Activated CD8-positive, alpha-beta memory T cell treated with anti-CD3 and anti-CD28 coated beads, Interleukin-2, amount 50 U/mL, for 48 hours (primary cell): ENCODE results near the gene BMP2.

Source experiments
- DNase-seq: peaks from one replicate; pipeline ENCODE4 v3.0.0-alpha.2; 2020

Gene BMP2

DNA sequence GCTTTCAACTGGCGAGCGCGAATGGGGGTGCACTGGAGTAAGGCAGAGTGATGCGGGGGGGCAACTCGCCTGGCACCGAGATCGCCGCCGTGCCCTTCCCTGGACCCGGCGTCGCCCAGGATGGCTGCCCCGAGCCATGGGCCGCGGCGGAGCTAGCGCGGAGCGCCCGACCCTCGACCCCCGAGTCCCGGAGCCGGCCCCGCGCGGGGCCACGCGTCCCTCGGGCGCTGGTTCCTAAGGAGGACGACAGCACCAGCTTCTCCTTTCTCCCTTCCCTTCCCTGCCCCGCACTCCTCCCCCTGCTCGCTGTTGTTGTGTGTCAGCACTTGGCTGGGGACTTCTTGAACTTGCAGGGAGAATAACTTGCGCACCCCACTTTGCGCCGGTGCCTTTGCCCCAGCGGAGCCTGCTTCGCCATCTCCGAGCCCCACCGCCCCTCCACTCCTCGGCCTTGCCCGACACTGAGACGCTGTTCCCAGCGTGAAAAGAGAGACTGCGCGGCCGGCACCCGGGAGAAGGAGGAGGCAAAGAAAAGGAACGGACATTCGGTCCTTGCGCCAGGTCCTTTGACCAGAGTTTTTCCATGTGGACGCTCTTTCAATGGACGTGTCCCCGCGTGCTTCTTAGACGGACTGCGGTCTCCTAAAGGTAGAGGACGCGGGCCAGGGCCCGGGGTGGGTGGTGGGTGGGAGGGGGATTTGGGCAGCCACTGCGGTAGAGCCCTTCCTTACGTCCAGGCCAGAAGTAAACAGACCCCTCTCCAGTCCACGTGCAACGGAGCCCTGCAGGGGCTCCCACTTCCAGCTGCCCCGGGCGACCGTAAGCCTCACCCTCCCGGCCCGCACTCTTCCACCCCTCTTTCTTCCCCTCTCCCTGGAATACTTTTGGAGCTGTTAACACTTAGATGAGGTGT, 998 bp downstream of the BMP2 start:
- DNase-seq, result peak; percentile 47

DNA sequence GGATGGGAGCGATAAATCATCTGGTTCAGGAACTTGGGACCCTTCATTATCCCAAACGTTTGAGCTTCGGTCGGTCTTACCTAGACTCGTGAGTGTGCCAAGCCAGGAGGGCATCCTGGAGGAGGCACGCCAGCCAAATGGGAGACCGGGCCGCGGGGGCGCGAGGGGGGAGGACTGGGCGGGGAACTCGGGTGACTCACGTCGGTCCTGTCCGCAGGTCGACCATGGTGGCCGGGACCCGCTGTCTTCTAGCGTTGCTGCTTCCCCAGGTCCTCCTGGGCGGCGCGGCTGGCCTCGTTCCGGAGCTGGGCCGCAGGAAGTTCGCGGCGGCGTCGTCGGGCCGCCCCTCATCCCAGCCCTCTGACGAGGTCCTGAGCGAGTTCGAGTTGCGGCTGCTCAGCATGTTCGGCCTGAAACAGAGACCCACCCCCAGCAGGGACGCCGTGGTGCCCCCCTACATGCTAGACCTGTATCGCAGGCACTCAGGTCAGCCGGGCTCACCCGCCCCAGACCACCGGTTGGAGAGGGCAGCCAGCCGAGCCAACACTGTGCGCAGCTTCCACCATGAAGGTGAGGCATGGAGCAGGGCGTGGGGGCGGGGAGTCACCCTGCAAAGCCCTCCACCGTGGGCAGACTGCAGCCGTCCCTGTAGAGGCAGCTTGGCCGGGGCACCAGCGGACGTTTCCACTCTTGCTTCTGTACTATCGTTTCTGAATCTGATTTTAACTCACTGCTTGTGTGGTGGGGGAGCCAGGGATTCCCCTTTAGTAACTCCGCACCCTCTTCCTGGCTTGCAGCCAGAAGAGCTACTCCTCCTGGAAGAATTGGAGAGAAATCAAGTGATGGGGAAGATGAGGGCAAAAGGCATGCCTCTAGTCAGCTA, 2.7 kb downstream of the BMP2 start:
- no peak for DNase-seq

DNA sequence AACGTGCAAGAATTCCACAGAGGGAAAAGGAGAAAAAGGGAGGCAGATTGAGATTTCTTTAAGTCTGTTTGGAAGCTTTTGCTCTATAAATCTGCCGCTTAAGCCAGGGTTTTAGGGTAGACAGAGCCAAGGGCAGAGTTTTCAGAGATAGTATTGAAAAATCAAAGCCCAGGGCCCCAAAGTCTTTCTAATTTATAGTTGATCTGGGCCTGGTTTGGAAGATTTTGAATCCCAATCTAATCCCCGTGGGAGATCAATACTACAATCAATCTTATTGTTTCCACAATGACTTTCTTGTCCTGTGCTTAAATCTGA, 3.3 kb downstream of the BMP2 start:
- no peak for DNase-seq

DNA sequence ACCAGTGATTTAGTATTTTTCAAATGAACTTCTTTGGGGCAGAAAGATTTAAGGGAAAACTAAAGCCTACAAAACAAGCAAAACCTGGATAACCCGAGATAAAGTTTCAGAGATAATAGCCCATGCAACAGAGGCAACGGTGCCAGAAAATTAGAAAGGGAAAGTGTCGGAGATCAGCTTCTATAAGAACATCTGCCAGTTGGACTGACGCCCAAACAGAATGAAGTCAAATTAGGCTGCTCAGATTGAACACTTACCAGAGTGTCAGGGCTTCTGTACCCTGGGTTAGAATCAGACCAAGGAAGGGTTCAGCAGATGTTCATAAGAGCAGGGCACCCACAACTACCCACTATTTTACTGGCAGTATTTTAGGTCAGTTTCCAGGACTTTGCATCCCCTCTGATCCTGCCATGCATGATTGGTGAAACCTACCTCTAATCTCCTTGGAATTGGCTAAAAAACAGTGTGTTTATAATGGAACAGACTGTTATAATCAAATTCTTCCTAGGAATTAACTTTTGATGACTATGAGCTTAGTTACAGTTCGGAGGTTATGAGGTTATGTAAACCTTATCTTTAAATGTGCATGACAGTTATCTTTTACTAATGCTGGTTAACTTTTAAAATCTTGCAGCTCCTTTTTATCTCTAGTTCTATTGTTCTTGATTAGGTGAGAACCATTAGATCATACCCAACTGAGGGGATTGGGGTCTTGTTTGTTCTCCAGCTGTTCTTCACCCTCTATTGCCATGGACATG, 13.1 kb downstream of the BMP2 start:
- DNase-seq, result no peak

DNA sequence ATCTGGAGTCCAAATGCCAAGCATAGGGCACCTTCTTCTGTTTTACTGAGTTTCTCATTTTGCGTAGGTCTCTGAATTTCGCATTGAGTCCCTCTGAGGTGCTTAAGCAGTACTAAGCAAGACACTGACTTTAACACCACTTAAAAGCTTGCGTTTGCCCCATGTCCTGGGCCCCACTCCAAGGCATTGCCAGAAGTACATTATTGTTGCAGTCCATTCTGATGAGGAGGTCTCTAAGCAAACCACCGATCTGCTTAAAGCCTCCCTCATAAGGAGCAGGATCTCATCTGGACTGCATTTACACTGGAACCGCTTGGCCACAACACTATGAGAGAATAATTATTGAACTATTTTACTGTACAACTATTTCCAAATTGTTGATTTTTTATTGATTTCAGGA, 16.3 kb downstream of the BMP2 start:
- DNase-seq, result no peak

DNA sequence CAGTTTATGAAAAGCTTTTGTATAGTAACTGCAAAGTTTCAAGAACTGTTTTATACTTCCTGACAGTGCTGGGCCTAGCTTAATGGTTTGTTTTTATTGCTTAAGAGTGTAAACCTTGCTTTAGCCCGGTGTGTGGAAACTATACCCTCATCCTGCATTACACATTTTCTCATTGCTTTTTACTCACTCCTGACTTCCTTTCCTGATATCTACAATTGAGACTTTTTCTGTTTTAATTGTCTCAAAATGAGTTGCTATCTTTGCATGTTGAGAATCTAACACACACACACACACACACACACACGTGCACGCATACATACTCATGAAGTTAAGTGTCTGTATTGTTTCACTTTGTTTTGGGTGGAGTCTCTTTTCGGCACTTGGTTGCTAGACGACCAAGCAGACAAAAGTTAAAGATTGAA, 16.7 kb downstream of the BMP2 start:
- DNase-seq, result no peak

DNA sequence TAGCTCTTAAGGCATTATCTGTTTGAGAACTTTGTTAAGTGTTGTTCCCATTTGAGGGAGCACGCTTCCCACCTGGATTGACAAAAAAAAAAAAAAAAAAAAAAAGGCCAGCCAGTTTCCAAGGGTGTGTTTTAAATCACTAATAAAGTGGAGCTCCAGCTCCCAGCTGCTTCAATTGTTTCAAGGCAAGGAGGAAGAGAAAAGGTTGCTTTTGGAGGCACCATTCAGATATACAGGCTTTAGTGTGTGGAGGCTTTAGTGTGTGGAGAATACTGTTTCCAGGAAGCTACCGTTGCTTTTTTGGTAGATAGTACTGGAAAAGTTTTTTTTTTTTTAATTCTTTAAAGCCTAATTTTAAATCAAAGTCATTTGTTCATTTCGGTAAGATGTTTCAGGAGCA, 17.3 kb downstream of the BMP2 start:
- DNase-seq, result no peak

DNA sequence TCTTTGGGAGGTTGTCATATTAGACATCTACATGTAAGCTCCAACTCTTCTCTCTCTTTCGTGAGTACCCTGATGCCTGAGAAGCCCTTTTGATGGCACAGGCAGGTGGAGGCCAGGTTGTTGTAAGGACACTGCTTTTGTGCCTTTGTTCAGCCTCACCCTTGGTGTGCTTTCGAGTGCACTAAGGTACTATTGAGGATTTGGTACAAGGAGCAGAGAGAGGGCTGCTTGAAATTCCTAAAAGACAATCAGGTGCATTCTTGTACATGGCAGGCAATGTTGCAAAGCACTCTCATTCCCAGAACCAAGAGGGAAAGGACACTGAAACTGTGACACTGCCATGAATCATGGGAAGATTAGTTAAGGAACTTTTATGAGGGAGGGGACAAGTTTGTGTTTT, 19.1 kb downstream of the BMP2 start:
- DNase-seq, result no peak

DNA sequence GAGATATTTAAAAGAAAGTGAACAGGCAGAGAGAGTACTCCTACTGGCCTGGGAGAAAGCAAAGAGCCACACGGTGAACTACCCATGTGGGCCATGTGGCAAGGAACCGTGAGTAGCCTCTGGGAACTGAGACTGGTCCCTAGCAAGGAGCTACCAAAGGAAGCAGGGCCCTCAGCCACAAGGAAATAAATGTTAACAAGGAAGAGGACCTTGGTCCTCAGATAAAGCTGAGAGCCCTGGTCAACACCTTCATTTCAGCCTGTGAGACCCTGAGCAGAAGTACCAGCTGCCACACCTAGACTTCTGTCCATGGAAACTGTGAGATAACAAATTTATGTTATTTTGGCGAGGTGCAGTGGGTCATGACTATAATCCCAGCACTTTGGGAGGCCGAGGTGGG, 25.3 kb downstream of the BMP2 start:
- DNase-seq, result no peak

DNA sequence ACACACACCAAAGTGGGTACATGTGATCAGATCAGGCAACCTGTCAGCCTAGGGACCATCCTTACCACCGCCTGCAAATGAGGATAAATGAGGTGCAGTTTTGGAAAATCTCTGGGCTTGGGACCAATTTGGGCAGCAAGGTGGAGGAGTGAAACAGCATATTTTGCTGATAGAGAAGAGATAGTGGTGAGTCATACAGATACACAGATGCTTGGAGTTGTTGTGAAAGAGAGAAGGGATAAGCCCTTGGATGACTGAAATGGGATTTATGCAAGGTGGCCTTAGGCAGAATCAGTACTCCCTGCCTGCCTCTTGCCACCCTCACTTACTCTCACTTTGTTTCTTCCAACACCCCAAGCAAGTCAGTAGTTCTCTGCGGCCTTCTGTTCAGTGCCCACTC, 34.7 kb downstream of the BMP2 start:
- no peak for DNase-seq

DNA sequence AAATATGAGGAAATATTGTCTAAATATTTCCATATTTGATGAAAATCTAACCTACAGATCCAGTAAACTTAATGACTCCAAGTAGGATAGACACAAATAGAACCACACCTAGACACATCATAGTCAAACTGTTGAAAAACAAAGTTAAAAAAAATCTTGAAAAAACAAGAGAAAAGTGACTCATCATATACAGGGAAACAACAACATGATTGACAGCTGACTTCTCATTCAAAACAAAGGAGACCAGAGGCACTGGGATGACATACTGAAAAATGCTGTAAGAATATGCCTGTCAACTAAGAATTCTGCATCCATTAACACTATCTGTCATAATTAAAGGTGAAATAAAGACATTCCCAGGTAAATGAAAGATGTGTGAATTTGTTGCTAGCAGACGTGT, 38.8 kb downstream of the BMP2 start:
- no peak for DNase-seq

DNA sequence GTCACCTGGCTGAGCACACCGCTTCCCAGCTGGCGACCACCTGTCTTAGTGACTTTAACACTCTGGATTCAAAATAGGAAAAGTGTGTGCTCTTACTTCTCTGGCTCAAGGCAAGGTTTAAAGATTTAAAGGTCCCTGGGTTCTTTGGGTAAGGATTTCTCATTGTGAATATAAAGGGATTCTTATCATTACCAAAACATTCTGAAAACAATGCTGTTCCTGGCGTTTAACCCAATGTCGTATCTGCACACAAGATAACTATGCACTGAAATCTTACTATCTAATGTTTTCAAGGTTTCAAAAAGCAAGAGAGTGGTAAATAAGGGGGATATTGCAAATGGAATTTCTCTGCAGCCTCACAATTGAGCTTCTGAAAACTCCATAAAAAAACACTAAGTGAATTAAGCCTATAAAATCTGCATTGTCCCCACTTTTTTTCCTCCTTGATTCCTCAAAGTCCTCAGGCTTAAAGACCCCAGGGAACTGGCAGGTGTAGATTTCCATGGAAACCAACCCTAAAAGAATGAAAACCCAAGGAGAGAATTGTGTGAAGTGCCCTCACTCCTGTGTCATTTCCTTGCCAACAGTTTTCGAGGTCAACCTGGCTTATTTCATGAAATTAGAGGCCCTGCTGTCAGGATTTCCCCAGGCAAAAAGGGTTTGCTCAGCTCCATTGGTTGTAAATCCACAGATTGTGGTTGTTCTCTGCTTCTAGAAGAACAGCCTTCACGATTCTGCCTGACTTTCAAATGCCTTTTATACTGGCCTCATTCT, 44.0 kb downstream of the BMP2 start:
- DNase-seq, result no peak

DNA sequence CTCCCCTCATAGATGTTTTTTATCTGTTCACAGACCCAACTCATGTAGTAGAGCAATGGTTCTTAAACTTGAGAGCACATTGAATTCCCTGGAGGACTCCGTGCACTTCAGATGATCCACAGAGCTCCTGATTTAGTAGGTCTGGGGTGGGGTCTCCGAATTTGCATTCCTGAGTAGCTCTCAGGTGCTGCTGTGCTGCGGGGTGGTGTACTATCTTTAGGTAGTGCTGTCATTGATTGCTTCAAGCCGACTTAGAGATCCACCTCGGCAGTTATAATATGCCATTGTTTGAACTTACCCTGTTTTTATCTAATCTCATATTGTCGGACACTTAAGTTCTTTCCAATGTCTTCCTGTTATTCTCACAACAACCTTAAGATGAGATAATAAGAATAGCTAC, 45.0 kb downstream of the BMP2 start:
- no peak for DNase-seq

DNA sequence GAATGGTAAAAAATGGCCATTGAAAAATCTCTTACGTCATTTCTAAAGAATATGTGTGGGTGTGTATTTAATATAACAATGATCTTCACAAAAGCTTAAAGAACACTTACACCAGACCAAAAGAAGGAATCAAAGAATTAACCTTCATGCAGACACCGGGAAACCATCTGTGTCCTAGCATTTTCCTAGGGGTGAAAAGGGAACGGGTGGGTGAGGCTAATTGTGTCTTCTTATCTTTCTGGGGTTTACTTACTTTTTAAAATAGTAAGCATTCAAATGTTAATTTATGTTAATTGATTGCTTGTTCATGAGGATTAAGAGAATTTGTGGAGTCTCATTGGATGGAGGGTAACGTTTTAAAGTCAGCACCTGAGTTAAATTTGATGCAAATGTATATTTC, 47.5 kb downstream of the BMP2 start:
- no peak for DNase-seq

DNA sequence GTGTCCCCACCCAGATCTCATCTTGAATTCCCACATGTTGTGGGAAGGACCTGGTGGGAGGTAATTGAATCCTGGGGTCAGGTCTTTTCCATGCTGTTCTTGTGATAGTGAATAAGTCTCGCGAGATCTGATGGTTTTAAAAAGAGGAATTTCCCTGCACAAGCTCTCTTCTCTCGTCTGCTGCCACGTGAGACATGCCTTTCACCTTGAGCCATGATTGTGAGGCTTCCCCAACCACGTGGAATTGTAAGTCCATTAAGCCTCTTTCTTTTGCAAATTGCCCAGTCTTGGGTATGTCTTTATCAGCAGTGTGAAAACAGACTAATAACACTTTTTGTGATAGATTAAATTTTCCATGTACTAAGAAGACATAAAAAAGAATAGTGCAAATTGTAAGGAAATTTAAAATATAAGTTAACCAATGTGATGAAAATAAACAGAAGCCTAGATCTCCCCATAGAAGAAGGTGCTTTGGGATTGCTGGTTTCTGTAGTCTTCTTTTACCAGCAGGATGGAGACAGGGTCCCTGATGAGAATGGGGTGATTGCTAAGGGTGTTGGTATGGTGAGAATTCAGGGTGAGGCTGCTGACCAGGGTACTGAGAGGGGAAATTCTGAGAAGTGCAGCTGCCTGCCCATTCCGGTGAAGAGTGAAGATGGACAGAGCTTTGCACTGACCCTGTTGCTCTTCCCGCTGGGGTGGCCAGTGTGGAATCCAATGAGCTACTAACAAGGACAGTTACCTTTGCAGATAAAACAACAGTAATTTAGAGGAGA, 50.7 kb downstream of the BMP2 start:
- DNase-seq, result no peak

DNA sequence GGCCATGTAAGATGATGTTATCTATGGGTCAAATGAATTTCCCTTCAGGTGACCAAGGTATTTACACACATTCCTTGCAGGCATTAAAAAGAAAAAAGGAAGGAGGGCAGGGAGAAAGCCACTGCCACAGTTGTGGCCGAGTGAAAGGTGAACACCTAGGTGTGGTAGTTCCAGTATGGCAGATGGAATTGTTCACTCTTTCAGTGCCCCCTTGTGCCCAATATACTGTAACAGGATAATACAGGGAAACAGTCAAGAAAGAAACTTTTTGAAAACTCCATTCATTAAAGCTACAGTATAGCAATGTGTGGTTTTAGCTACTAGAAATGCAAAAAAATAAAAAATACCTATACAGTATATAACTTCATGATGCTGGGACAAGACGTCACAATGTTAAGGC, 52.1 kb downstream of the BMP2 start:
- DNase-seq, result no peak

DNA sequence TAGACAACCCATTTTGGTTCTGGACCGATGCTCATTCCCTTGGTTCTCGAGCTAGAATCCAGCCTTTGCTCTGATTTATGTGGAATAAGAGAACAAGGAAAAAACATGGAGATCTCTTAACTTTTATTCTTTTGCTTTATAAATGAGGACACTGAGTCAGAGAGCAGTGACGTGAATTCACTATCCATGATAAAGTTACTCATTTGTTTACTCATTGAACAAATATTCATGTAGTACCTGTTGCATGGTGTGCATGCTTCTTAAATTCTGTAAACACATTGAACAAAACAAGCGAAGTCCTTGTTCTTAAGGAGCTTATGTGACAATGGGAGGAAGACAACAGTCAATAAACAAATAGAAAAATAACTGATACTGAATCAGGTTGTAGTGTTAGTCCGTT, 56.9 kb downstream of the BMP2 start:
- no peak for DNase-seq

DNA sequence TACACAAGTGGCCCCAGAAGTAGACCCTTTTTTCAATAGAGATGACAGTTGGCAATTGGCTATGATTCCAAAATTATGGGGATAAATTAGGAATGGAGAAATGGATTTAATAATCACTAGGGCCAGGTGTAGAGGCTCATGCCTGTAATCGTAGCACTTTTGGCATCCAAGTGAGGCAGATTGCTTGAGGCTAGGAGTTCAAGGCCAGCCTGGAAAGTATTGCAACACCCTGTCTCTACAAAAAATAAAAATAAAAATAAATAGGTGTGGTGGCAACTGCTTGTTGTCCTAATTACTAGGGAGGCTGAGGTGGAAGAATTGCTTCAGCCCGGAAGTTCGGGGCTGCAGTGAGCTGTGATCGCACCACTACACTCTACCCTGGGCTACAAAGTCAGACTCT, 60.0 kb downstream of the BMP2 start:
- no peak for DNase-seq

DNA sequence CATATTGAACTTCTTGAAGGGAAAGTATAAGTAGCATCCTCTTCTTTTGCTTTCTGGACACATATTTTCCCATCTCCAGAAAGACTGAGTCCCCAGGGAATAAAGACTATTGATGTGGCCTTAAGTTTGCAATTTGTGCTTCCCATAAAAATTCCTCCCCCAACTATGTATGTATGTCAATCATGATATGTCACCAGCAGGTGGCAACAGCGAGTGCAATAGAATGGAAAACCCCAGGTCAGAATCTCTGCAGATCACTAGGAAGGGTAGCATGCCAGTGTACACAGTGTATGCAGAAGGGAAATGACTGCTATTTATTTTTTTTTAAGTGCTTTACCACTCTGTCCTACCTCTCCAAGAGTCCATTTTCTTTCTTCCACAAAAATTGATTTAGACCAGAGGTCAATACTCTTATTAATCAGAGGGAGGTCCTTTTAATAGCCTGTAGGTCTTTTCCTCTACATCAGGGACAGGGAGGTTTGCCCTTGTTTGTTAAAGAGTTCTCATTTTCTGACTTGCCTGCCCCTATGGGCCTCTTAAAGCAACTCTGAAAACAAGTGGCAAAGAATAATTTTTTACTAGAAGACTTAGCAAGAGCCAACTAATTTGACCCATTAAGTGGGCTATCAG, 61.4 kb downstream of the BMP2 start:
- DNase-seq, result peak; percentile 63

DNA sequence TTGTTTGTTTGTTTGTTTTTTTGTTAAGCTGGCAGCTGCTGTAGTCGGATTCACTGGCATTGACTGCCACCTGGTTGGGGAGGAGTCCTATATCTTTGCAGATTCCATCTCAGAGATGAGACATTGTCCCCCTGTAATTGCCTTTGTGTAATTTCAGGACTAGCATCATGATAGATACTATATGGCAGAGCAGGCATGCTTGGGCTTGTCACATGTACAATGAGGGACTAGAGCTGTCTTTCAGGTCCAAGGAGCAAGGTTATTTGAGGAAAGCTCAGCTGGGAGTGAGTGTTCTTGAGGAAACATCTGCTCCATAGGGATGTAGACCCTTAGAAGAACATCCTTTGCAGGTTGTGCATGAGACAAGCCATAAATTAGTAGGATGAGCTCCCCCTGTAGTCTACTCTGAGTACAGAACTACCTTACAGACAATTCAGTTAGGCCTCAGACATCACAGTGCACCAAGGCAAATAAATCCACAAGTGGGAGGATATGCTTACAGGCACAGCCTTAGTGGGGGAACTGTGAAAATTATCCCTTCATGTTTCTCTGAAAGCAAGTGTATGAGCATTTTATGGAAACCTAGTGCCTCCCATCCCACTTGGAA, 62.1 kb downstream of the BMP2 start:
- DNase-seq, result no peak
